Measurements from ENCODE around the gene TRIP6. TPM values are rescaled to one million over a fixed set of nuclear protein-coding genes. Genes with fewer than 3 reads are reported as not detected.

TRIP6 gene
- total RNA-seq, 1 experiment from 2014 or later: 140 TPM

GRCh38 chr7:100888291-100888987 is 21.3 kb downstream of the TRIP6 start:
- ChIA-PET POLR2A (ENCODE audit: low non-redundant PET) (interaction anchor here (2.1 kb wide), 1 partner anchor 13 kb away, joined by 4 read pairs; the partner anchor contains the start of gene SRRT), CTCF (interaction anchor here (0.5 kb wide), 1 partner anchor 189 kb away, joined by 11 read pairs; no protein-coding TSS in a partner anchor)
- TF ChIP-seq EZH2 (IDR thresholded peaks at IDR 0.05; ENCODE audit: borderline replicate concordance, low read depth, low read length, poor library complexity, severe bottlenecking): no peak
- TF ChIP-seq, protein P1, sequence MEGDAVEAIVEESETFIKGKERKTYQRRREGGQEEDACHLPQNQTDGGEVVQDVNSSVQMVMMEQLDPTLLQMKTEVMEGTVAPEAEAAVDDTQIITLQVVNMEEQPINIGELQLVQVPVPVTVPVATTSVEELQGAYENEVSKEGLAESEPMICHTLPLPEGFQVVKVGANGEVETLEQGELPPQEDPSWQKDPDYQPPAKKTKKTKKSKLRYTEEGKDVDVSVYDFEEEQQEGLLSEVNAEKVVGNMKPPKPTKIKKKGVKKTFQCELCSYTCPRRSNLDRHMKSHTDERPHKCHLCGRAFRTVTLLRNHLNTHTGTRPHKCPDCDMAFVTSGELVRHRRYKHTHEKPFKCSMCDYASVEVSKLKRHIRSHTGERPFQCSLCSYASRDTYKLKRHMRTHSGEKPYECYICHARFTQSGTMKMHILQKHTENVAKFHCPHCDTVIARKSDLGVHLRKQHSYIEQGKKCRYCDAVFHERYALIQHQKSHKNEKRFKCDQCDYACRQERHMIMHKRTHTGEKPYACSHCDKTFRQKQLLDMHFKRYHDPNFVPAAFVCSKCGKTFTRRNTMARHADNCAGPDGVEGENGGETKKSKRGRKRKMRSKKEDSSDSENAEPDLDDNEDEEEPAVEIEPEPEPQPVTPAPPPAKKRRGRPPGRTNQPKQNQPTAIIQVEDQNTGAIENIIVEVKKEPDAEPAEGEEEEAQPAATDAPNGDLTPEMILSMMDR (conservative IDR thresholded peaks at IDR 0.05; ENCODE audit: low read depth, low read length): no peak
- H3K9me3 ChIP-seq (ENCODE audit: low read depth, low read length, poor library complexity, severe bottlenecking): no peaks in the 10 kb centered on the region
- TSS peak; percentile 64 for BruUV-seq (replicated peaks)
- H3K4me1 ChIP-seq (ENCODE audit: insufficient read depth, low read length, poor library complexity, severe bottlenecking): peaks cover 24% of the 10 kb centered on the region
- H3K4me3 ChIP-seq (ENCODE audit: low read depth, low read length, poor library complexity, severe bottlenecking): peak overlapping the region; percentile 56
- peak; percentile 24 for DNase-seq (ENCODE audit: low spot score)
- H3K27ac ChIP-seq (ENCODE audit: low read depth, low read length, poor library complexity, severe bottlenecking): peak overlapping the region; percentile 77
- peaks cover 54% of the 10 kb centered on the region for H3K36me3 ChIP-seq (ENCODE audit: insufficient read depth, low read length, poor library complexity, severe bottlenecking)
- intact Hi-C loops (cut with micrococcal nuclease; ENCODE audit: unreplicated experiment): no loop called here
- H3K27me3 ChIP-seq (replicated peaks; ENCODE audit: insufficient read depth, low read depth, low read length, poor library complexity): no peaks in the 10 kb centered on the region

GRCh38 chr7:100888988-100889750 is 22.0 kb downstream of the TRIP6 start, which contains the start of gene UFSP1:
UFSP1 (minus strand) TSS chr7:100889715; CDS start chr7:100889271, 444 bp downstream.
- CTCF ChIA-PET: interaction anchor here (0.5 to 1.6 kb wide), 5 partner anchors 14 to 188 kb away, joined by 3 to 11 read pairs (median 9); partner anchors contain the start of gene SRRT
- Histone ChIP-seq H3K9me3 (ENCODE audit: low read depth, low read length, poor library complexity, severe bottlenecking) (no peaks in the 10 kb centered on the region), H3K36me3 (ENCODE audit: insufficient read depth, low read length, poor library complexity, severe bottlenecking) (peaks cover 46% of the 10 kb centered on the region), H3K4me1 (ENCODE audit: insufficient read depth, low read length, poor library complexity, severe bottlenecking) (peaks cover 24% of the 10 kb centered on the region), H3K27ac (ENCODE audit: low read depth, low read length, poor library complexity, severe bottlenecking) (peak within 1 kb of the TSS; percentile 77), H3K27me3 (replicated peaks; ENCODE audit: insufficient read depth, low read depth, low read length, poor library complexity) (no peaks in the 10 kb centered on the region), H3K4me3 (ENCODE audit: low read depth, low read length, poor library complexity, severe bottlenecking) (peak within 1 kb of the TSS; percentile 56)
- POLR2A ChIA-PET (ENCODE audit: low non-redundant PET): interaction anchor here (0.6 kb wide), 1 partner anchor 197 kb away, joined by 7 read pairs; no protein-coding TSS in a partner anchor
- intact Hi-C loops (cut with micrococcal nuclease; ENCODE audit: unreplicated experiment): no loop called here
- TF ChIP-seq, protein P1 (conservative IDR thresholded peaks at IDR 0.05; ENCODE audit: low read depth, low read length): no peak
- no peak for TF ChIP-seq EZH2 (IDR thresholded peaks at IDR 0.05; ENCODE audit: borderline replicate concordance, low read depth, low read length, poor library complexity, severe bottlenecking)
- no TSS peak for BruUV-seq (replicated peaks)
- DNase-seq (ENCODE audit: low spot score): peak; percentile 28
